SK-N-MC (cell line): ENCODE data around the gene PDE7B.

ENCODE experiments used
- DNase-seq: peaks from one replicate; pipeline ENCODE4 v3.0.0-alpha.2; 2011; ENCODE audit warnings: low read depth, low spot score
- H3K27ac ChIP-seq: fragments of 200-600 bp; sonication (generic); 2 replicates; pipeline ENCODE4 v1.5.1; 2016; ENCODE audit warnings: mixed run types
- H3K36me3 ChIP-seq: fragments of 200-600 bp; sonication (generic); 2 replicates; pipeline ENCODE4 v1.6.1; 2017; ENCODE audit warnings: antibody characterized with exemption, low read length, mixed read lengths; ENCODE audit not compliant: insufficient read depth
- H3K4me3 ChIP-seq: fragments of 200-600 bp; sonication (generic); 2 replicates; pipeline ENCODE4 v1.5.1; 2016
- H3K9ac ChIP-seq: fragments of 200-600 bp; sonication (generic); 2 replicates; pipeline ENCODE4 v1.8.0; 2017; ENCODE audit warnings: mixed run types, mixed read lengths; ENCODE audit not compliant: insufficient read length
- H3K9me3 ChIP-seq: fragments of 200-600 bp; sonication (generic); 2 replicates; pipeline ENCODE4 v1.6.1; 2017; ENCODE audit warnings: low read depth, mild to moderate bottlenecking, antibody characterized with exemption, low read length, moderate library complexity, mixed read lengths
- EZH2 ChIP-seq: fragments of 200-600 bp; sonication (generic); IDR thresholded peaks from one replicate; pipeline ENCODE4 v1.6.1; 2017; ENCODE audit warnings: antibody characterized with exemption
- FOXP2 ChIP-seq: optimal IDR thresholded peaks from 2 replicates; pipeline ENCODE3; 2011; ENCODE audit warnings: mild to moderate bottlenecking, moderate library complexity; ENCODE audit not compliant: insufficient read depth; ENCODE audit errors: extremely low read length, control extremely low read depth
- POLR2AphosphoS5 ChIP-seq: IDR thresholded peaks from 2 replicates; pipeline ENCODE4 v1.6.1; 2012; ENCODE audit warnings: mild to moderate bottlenecking, low read depth, low read length, borderline replicate concordance

Gene PDE7B

DNA sequence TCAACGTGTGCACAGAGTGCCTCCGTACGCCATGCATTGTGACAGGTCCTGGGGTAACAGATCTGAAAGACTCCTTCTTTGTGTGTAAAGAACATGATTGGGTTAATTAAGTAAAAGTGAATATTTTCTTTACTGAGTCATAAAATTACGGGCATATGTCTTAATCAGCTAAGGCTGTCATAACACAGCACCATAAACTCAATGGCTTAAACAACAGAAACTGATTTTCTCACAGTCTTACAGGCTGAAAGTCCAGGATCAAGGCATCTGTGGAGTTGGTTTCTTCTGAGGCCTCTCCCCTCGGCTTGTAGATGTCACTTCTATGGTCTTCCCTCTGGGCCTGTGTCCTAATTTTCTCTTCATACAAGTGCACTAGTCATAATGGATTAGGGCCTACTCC is 221.7 kb downstream of the PDE7B start:
- H3K36me3 ChIP-seq = no peaks in the 10 kb centered on the region
- no peaks in the 10 kb centered on the region for H3K9me3 ChIP-seq
- H3K4me3 ChIP-seq = no peak overlapping the region
- DNase-seq = no peak
- no peak overlapping the region for H3K9ac ChIP-seq
- TF ChIP-seq FOXP2 (no peak), EZH2 (no peak), POLR2AphosphoS5 (no peak)
- H3K27ac ChIP-seq = no peak overlapping the region

DNA sequence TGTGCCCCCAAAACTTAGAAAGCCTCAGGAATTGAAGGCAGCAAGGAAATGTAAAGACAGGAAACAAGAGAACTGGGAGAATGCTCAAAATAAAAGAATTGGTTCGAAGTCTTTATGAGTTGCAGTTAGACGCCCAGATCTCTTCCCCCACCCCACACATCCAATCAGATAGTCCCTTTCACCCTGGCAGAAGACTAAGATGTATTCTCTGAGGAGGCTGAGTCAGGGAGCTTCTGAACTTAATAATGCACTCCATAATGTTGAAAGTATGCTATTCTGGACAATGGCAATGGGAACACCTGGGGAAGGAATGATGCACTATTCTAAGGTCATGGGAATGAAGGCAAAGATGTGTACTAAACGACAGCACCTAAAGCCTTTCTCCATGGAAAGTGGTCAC is 225.0 kb downstream of the PDE7B start:
- DNase-seq = no peak
- Histone ChIP-seq H3K9me3 (no peaks in the 10 kb centered on the region), H3K36me3 (no peaks in the 10 kb centered on the region), H3K9ac (no peak overlapping the region), H3K4me3 (no peak overlapping the region), H3K27ac (no peak overlapping the region)
- no peak for TF ChIP-seq FOXP2
- TF ChIP-seq POLR2AphosphoS5 = no peak
- no peak for TF ChIP-seq EZH2

DNA sequence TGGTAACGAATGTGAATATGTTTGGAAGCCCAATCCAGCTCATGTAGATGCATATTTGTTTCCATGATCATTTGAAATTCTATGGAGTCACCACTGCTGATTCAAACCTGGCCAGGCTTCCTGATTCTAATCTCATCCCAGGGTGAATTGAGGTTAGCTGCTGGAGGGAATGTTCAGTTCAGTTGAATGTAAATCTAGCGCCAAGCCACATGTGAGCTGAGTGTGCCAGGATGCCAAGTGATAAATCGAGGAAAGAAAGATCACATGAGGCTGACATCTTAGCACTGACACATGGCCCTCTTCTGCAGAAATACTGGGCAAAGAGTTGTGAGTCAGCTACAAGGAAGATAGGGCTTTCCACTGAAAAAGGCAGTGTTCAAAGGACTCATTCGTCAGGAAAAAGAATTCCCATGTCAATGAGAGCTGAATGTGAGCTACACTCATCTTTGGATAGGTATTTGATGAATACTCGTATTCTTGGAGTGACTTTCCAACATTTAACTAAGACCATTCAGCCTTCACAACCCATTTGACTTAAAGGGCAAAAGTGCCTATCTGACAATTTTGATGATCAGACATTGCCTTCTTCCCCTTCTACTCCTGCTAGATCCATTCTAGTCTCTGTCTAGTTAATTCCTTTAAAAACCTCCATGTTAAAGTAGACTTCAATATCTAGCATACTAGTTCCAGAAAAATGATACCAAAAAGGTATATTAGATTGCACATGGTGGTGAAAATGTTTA is 226.5 kb downstream of the PDE7B start:
- no peaks in the 10 kb centered on the region for H3K36me3 ChIP-seq
- no peak overlapping the region for H3K9ac ChIP-seq
- no peak overlapping the region for H3K27ac ChIP-seq
- DNase-seq = no peak
- H3K9me3 ChIP-seq = no peaks in the 10 kb centered on the region
- H3K4me3 ChIP-seq = no peak overlapping the region
- TF ChIP-seq FOXP2 (no peak), POLR2AphosphoS5 (no peak), EZH2 (no peak)

DNA sequence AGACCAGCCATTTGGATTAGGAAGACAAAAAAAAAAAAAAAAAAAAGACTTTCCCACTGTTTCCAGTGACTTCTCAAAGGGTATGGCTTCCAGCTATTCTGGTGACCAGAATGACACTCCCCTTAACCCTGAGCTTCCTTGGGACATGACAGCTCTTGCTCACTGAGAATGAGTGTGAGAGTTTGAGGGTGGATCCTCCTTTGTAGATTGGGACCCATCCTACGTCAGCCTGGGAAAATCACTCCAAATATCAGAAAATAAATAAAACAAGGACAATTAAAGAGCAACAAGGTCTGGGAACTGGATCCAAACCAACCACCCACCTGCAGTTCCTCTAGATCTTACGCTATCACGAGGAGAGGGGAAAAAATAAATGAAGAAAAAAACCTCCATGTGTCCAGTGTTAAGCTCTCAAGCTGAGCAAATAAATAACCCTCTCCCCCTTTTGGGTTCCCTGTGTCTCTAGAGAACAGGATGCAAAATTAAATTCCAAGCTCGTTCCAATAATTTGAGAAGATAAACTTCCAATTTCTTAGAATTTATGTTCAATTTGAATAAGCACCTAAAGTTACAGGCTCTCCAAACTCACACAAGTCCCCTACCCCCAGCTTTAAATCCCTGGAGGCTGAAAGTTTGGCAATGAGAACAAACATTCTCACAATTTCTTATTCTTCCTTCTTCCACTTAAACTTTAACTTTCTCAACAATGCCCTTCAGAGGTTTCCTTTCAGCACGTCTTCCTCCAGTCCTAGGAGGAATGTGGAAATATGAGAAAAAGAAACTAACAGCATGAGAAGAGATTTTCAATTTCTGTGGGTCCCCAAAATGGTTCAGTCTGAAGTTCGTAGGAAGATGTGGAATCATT is 228.4 kb downstream of the PDE7B start:
- no peak overlapping the region for H3K9ac ChIP-seq
- no peak for DNase-seq
- no peaks in the 10 kb centered on the region for H3K36me3 ChIP-seq
- H3K9me3 ChIP-seq = no peaks in the 10 kb centered on the region
- TF ChIP-seq EZH2 (no peak), POLR2AphosphoS5 (no peak), FOXP2 (no peak)
- H3K27ac ChIP-seq = no peak overlapping the region
- H3K4me3 ChIP-seq = no peak overlapping the region

DNA sequence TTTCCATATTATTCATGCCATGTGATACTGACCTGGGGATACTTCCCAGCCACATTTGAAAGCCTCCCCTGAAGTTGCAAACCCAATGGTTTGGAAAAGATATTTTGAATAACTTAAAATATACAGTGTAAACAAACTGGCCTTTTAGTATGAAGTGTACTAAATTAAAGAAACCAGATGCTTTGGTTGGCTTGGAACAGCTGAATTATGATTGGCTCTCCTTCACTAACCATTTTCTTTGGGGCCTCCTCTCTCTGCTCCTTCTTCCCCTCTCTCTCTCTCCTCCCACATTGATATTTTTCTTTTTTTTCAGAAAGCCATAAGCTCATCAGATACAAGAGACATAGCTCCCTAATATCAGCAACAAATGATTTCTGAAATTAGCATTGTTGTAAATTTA is 232.0 kb downstream of the PDE7B start:
- no peak for TF ChIP-seq EZH2
- no peaks in the 10 kb centered on the region for H3K36me3 ChIP-seq
- no peak for DNase-seq
- no peak overlapping the region for H3K27ac ChIP-seq
- no peaks in the 10 kb centered on the region for H3K9me3 ChIP-seq
- H3K9ac ChIP-seq = no peak overlapping the region
- no peak overlapping the region for H3K4me3 ChIP-seq

DNA sequence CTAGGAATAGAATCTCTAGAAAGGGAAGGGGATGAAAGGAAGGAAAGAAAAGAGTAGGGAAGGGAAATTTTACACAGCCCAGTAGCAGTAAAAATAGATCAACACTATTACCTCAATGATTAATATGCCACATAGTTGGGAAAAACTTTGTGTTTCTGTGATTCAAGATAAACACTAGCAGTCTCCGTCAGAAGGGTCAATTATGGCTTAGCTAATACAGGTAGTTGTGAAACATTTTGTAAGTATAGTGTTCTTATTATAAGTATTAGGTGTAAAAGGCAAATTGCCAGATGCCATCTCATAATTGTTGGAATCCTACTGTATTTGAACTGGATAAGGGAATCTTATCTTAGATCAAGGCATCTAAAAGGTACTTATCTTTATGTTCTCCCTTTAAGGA is 232.9 kb downstream of the PDE7B start:
- H3K4me3 ChIP-seq = no peak overlapping the region
- no peak overlapping the region for H3K9ac ChIP-seq
- DNase-seq = no peak
- no peak overlapping the region for H3K27ac ChIP-seq
- TF ChIP-seq POLR2AphosphoS5 (no peak), EZH2 (no peak), FOXP2 (no peak)
- H3K9me3 ChIP-seq = no peaks in the 10 kb centered on the region
- no peaks in the 10 kb centered on the region for H3K36me3 ChIP-seq

GRCh38 chr6:136085370-136086115 is 234.0 kb downstream of the PDE7B start:
- DNase-seq = no peak
- H3K27ac ChIP-seq = no peak overlapping the region
- no peak overlapping the region for H3K9ac ChIP-seq
- no peaks in the 10 kb centered on the region for H3K9me3 ChIP-seq
- no peak overlapping the region for H3K4me3 ChIP-seq
- TF ChIP-seq EZH2 (no peak), FOXP2 (no peak), POLR2AphosphoS5 (no peak)
- H3K36me3 ChIP-seq = no peaks in the 10 kb centered on the region

- Histone ChIP-seq H3K4me3 (no peak overlapping the region), H3K9me3 (no peaks in the 10 kb centered on the region), H3K9ac (no peak overlapping the region), H3K27ac (no peak overlapping the region), H3K36me3 (no peaks in the 10 kb centered on the region)
- no peak for DNase-seq
- no peak for TF ChIP-seq EZH2
- no peak for TF ChIP-seq POLR2AphosphoS5
- TF ChIP-seq FOXP2 = no peak
Observed at GRCh38 chr6:136086686-136087085, 235.2 kb downstream of the PDE7B start.
